ENCODE results near the gene EXOC6B.

DNA sequence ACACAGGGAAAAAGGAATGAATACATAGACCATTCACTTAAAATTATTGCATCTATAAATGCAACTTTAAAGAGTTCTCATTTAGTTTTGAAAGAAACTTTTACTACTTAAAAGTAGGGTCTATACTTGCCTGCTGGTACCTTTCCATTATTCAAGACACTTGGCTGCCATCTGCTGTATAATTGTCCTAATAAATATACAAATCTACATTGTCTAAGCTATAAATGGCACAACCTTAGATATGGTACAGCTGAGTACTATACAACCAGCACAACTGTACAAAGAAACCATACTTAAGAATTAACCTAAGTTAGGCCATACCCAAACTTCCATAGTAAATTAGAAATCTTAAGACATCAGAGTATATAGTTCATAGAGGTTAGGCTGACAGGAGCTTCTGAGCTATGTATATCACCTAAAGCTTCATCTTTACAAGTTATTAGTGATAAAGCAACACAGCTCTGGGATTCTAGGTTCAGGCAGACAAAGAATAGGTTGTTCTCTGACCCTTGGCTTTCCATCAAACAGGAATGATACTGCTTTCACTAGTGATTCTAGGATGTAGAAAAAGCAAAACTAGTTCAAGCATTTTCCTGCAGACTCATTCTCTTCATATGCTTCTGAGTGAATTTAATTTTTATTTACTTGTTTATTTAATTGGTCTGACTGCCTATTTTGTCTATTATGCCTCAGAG, 22.1 kb downstream of the EXOC6B start:
- TF ChIP-seq, protein P1, sequence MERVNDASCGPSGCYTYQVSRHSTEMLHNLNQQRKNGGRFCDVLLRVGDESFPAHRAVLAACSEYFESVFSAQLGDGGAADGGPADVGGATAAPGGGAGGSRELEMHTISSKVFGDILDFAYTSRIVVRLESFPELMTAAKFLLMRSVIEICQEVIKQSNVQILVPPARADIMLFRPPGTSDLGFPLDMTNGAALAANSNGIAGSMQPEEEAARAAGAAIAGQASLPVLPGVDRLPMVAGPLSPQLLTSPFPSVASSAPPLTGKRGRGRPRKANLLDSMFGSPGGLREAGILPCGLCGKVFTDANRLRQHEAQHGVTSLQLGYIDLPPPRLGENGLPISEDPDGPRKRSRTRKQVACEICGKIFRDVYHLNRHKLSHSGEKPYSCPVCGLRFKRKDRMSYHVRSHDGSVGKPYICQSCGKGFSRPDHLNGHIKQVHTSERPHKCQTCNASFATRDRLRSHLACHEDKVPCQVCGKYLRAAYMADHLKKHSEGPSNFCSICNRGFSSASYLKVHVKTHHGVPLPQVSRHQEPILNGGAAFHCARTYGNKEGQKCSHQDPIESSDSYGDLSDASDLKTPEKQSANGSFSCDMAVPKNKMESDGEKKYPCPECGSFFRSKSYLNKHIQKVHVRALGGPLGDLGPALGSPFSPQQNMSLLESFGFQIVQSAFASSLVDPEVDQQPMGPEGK (CRISPR knock-in tag; IDR thresholded peaks at IDR 0.05; ENCODE audit: borderline replicate concordance), result no peak
- TF ChIP-seq, protein P2, sequence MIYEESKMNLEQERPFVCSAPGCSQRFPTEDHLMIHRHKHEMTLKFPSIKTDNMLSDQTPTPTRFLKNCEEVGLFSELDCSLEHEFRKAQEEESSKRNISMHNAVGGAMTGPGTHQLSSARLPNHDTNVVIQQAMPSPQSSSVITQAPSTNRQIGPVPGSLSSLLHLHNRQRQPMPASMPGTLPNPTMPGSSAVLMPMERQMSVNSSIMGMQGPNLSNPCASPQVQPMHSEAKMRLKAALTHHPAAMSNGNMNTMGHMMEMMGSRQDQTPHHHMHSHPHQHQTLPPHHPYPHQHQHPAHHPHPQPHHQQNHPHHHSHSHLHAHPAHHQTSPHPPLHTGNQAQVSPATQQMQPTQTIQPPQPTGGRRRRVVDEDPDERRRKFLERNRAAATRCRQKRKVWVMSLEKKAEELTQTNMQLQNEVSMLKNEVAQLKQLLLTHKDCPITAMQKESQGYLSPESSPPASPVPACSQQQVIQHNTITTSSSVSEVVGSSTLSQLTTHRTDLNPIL (CRISPR knock-in tag; IDR thresholded peaks at IDR 0.05; ENCODE audit: low read depth), result no peak
- TF ChIP-seq ZFP3 (CRISPR knock-in tag; IDR thresholded peaks at IDR 0.05) (no peak), GLIS3 (CRISPR knock-in tag; IDR thresholded peaks at IDR 0.05) (no peak), ZNF70 (CRISPR knock-in tag; IDR thresholded peaks at IDR 0.05) (no peak), ZNF8 (CRISPR knock-in tag; IDR thresholded peaks at IDR 0.05) (no peak)
- TF ChIP-seq, protein P3, sequence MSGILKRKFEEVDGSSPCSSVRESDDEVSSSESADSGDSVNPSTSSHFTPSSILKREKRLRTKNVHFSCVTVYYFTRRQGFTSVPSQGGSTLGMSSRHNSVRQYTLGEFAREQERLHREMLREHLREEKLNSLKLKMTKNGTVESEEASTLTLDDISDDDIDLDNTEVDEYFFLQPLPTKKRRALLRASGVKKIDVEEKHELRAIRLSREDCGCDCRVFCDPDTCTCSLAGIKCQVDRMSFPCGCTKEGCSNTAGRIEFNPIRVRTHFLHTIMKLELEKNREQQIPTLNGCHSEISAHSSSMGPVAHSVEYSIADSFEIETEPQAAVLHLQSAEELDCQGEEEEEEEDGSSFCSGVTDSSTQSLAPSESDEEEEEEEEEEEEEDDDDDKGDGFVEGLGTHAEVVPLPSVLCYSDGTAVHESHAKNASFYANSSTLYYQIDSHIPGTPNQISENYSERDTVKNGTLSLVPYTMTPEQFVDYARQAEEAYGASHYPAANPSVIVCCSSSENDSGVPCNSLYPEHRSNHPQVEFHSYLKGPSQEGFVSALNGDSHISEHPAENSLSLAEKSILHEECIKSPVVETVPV (CRISPR knock-in tag; IDR thresholded peaks at IDR 0.05), result no peak
- TF ChIP-seq, protein P4, sequence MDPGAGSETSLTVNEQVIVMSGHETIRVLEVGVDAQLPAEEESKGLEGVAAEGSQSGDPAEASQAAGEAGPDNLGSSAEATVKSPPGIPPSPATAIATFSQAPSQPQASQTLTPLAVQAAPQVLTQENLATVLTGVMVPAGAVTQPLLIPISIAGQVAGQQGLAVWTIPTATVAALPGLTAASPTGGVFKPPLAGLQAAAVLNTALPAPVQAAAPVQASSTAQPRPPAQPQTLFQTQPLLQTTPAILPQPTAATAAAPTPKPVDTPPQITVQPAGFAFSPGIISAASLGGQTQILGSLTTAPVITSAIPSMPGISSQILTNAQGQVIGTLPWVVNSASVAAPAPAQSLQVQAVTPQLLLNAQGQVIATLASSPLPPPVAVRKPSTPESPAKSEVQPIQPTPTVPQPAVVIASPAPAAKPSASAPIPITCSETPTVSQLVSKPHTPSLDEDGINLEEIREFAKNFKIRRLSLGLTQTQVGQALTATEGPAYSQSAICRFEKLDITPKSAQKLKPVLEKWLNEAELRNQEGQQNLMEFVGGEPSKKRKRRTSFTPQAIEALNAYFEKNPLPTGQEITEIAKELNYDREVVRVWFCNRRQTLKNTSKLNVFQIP (CRISPR knock-in tag; IDR thresholded peaks at IDR 0.05; ENCODE audit: borderline replicate concordance, low read depth), result no peak

All from SK-N-SH treated with all-trans-retinoic acid at 6 μM for 48 hours (cell line).